Pulmonary artery endothelial cell (primary cell): ENCODE measurements around the gene SPPL3. TPM values are rescaled to one million over a fixed set of nuclear protein-coding genes. Genes with fewer than 3 reads are reported as not detected.
"Not testable (repeated sequence)": the region's sequence is repeated elsewhere in the genome, so short reads cannot be mapped to it uniquely, and the experiment has no call there.

Source experiments
- DNase-seq: peaks from one replicate; pipeline ENCODE4 v3.0.0-alpha.2; 2011; ENCODE audit warnings: low read depth, low spot score
- total RNA-seq: library from RNA; depleted of rRNA; stranded (reverse); fragments of >200 nt; gene quantifications from 2 replicates; pipeline ENCODE4 v1.2.3, GENCODE V29; 2014

The SPPL3 gene
- total RNA-seq, 1 donor from 2014 or later, result 3.8 TPM

GRCh38 chr12:120920178-120920577 is 16.0 kb upstream of the SPPL3 start:
- DNase-seq, result no peak

- no peak for DNase-seq
Measured at GRCh38 chr12:120917748-120918147, 13.6 kb upstream of the SPPL3 start.

GRCh38 chr12:120916561-120916960 is 12.4 kb upstream of the SPPL3 start:
- DNase-seq, result no peak

GRCh38 chr12:120914794-120915193 is 10.6 kb upstream of the SPPL3 start:
- DNase-seq, result no peak

GRCh38 chr12:120909633-120910298 is 5.6 kb upstream of the SPPL3 start:
- no peak for DNase-seq

- DNase-seq, result no peak
Measured at GRCh38 chr12:120905856-120906384, 1.8 kb upstream of the SPPL3 start.

- no peak for DNase-seq
Measured at GRCh38 chr12:120903412-120904196, 554 bp downstream of the SPPL3 start.

GRCh38 chr12:120902846-120903411 is 1.2 kb downstream of the SPPL3 start:
- DNase-seq, result no peak

- DNase-seq, result no peak
Measured at GRCh38 chr12:120901818-120902217, 2.3 kb downstream of the SPPL3 start.

GRCh38 chr12:120901101-120901500 is 3.1 kb downstream of the SPPL3 start:
- DNase-seq, result not testable (repeated sequence)

- no peak for DNase-seq
Measured at GRCh38 chr12:120895532-120895931, 8.6 kb downstream of the SPPL3 start.

GRCh38 chr12:120892265-120892664 is 11.9 kb downstream of the SPPL3 start:
- no peak for DNase-seq

GRCh38 chr12:120890963-120891362 is 13.2 kb downstream of the SPPL3 start:
- DNase-seq, result no peak

- DNase-seq, result no peak
Measured at GRCh38 chr12:120887253-120888043, 16.7 kb downstream of the SPPL3 start.

- no peak for DNase-seq
Measured at GRCh38 chr12:120886199-120887018, 17.7 kb downstream of the SPPL3 start.

- DNase-seq, result no peak
Measured at GRCh38 chr12:120885521-120885920, 18.6 kb downstream of the SPPL3 start.

GRCh38 chr12:120884644-120885043 is 19.5 kb downstream of the SPPL3 start:
- DNase-seq, result no peak

GRCh38 chr12:120882055-120882555 is 22.1 kb downstream of the SPPL3 start:
- no peak for DNase-seq

- no peak for DNase-seq
Measured at GRCh38 chr12:120879718-120880300, 24.3 kb downstream of the SPPL3 start.

GRCh38 chr12:120879102-120879501 is 25.1 kb downstream of the SPPL3 start:
- DNase-seq, result no peak
